Right kidney (tissue), 1 donor: ENCODE results near the gene DUSP22.
"Not testable (repeated sequence)": the region's sequence is repeated elsewhere in the genome, so short reads cannot be mapped to it uniquely, and the experiment has no call there.

ENCODE experiments used
- DNase-seq: peaks from one replicate; pipeline ENCODE4 v3.0.0-alpha.2; 2016

DUSP22 gene

GRCh38 chr6:324116-324728 lies 31.9 kb downstream of the DUSP22 start:
- DNase-seq = peak; percentile 37

- peak; percentile 22 for DNase-seq
These were observed 32.4 kb downstream of the DUSP22 start for GRCh38 chr6:324729-325125.

- DNase-seq = not testable (repeated sequence)
These were observed 33.0 kb downstream of the DUSP22 start for GRCh38 chr6:325161-325860.

- DNase-seq = not testable (repeated sequence)
These were observed 33.8 kb downstream of the DUSP22 start for GRCh38 chr6:326066-326465.

- DNase-seq = no peak
These were observed 34.7 kb downstream of the DUSP22 start for GRCh38 chr6:326896-327537.

- DNase-seq = no peak
These were observed 35.3 kb downstream of the DUSP22 start for GRCh38 chr6:327538-328116.

- no peak for DNase-seq
These were observed 35.9 kb downstream of the DUSP22 start for GRCh38 chr6:328136-328670.

- no peak for DNase-seq
These were observed 36.6 kb downstream of the DUSP22 start for GRCh38 chr6:328924-329323.

- DNase-seq = peak; percentile 45
These were observed 37.8 kb downstream of the DUSP22 start for GRCh38 chr6:329888-330691.

- DNase-seq = no peak
These were observed 38.7 kb downstream of the DUSP22 start for GRCh38 chr6:330948-331347.

GRCh38 chr6:331622-332521 lies 39.6 kb downstream of the DUSP22 start:
- DNase-seq = no peak

- DNase-seq = no peak
These were observed 40.4 kb downstream of the DUSP22 start for GRCh38 chr6:332671-333070.

GRCh38 chr6:333379-334002 lies 41.2 kb downstream of the DUSP22 start:
- no peak for DNase-seq

- DNase-seq = no peak
These were observed 42.5 kb downstream of the DUSP22 start for GRCh38 chr6:334536-335510.

- DNase-seq = no peak
These were observed 43.3 kb downstream of the DUSP22 start for GRCh38 chr6:335572-335971.

GRCh38 chr6:336159-337114 lies 44.1 kb downstream of the DUSP22 start:
- no peak for DNase-seq

- DNase-seq = no peak
These were observed 45.6 kb downstream of the DUSP22 start for GRCh38 chr6:337805-338368.

GRCh38 chr6:338815-339262 lies 46.6 kb downstream of the DUSP22 start:
- DNase-seq = no peak
